Hematopoietic multipotent progenitor cell treated with erythropoietin and hydrocortisone succinate and interleukin-3 and kit ligand, for 8 days (in vitro differentiated cells): ENCODE results near the gene LHFPL6.

Source experiments
- DNase-seq: peaks from one replicate; pipeline ENCODE4 v3.0.0-alpha.2; 2015

The LHFPL6 gene

DNA sequence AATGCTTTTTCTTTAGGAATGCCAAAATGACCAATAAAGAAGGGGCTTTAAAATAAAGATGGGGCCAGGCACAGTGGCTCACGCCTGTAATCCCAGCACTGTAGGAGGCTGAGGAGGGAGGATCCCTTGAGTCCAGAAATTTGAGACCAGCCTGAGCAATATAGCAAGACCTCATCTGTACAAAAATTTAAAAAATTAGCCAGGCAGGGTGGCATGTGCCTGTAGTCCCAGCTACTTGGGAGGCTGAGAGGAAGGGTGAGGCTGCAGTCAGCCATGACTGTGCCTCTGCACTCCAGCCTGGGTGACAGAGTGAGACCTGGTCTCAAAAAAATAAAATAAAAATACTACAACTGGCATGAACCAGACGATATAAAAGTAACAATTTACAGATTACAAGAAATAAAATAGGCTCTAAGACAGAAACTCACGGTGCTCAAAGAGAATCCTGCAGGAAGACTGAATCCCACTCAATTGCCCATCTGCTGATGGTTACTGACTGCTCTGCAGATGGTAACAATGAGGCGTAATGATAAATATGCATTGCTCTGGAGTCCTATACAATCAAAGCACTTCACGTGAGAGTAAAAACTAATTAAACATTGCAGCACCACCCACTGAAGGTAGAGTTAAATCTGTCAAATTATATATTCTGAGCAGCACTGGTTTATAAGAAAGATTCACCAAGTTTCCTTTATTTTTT, 93.2 kb downstream of the LHFPL6 start:
- DNase-seq: no peak

DNA sequence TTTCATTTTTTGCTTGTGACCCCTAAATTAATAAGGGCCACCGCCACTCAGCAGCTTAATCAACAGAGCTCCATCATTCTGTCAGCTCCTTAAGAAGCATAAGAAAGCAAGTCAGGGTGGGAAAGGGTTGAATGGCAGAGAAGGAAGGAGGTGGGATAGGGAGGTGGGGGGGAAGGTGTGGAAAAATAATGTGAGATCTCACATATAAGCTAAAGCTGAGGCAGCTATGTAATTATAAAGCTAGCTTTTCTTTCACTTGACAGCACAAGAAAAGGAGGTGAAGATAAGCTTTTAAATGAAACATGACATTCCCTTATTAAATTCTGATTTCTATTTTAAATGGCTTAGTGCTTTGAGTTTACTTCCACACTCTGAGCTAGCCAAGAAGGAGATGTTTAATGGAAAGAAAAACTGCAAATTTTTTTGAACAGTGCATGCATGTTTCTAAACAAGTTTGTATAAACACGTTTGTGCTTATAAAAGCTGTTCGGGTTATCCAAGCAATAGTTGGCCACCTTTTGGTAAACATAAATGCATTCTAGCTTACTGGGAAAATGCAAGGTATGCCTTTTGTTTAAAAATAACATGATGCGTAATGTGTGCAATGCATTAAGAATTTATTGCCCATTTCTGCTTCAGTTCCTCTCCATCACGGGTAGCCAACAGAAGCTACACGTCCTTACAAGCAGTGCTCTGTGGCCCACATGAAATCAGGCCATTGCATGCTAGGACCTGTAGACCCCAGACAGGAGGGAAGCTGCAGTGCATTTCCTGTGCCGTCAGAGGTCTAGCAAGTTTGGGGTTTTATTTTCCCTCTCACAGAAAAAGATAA, 96.2 kb downstream of the LHFPL6 start:
- no peak for DNase-seq

DNA sequence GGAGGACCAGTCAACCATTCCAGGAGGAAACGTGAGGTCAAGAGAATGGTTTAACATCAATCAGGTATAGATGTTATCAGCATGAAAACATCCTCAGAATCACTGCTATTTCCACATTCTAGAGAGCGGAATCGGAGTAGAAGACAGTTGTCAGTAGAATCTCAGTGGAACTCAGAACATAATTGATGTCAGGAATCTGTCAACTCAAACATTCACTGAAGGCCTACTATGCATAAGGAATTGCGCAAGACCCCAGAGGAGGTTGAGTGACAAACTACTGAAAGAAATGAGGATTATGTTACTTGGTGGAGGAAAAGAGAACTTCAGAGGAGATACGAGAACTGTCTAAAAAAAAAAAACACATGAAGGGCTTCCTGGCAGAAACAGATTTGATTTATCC, 97.8 kb downstream of the LHFPL6 start:
- no peak for DNase-seq

DNA sequence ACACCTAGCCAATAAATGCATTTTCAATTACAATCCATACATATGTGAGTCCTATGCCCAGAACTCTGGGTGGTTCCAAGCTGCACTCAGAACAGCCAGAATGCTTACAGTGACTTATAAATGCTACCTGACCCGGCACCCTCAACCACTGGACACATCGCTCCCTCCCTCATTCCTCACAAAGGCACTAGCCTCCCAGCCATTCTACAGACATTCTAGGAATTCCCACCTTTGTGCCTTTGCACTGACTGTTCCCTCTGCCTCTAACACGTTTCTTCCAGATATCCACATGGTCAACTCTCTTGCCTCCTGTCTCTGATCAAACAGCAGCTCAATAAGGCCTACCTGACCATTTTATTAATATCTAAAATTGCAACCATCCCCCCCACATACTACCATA, 99.9 kb downstream of the LHFPL6 start:
- no peak for DNase-seq

DNA sequence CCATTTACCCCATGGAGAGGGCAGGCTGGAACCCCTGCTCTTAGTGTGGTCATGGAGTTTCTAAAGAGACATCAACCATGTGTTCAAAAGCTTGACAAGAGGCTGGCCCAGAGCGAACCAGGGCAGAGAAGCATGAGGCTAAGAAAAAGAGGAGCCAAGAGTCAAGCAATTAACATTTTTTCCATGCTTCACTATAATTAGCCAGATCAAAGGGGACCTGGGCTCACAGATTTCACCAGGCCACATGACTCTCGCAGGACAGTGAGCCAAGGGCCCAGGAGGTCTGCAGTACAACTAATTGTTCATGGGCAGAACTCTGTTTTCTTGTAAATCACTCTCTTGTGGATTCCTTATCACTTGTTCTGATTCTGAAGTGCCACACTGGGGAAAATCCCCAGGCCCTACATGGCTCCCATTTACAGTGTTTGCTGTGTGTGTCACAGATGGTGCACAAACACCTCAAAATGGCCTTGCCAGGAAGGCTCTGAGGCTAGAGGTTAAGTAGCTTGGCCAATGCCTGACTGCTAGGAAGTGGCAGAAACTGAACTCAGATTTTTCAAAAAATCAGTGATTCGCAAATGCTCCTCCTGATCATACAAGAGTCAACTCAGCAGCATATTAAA, 101.2 kb downstream of the LHFPL6 start:
- no peak for DNase-seq

DNA sequence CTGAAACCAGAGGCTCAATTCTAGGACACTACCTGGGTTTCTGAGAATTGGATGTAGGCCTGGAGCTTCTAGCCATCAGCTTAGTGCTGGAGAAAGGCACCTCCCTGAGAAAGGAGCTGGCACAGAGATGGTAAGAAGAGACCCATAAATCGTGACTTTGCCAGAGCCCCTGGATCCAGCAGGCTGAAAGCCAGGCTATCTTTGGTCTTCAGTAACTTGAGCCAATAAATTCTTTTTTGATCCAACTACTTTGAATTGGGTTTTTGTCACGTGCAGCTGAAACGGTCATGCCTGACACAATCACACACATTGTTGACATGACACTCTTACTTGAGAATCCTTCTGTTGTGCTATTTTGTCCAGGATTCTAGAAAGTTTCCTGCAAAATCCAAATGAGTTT, 103.4 kb downstream of the LHFPL6 start:
- DNase-seq: no peak

DNA sequence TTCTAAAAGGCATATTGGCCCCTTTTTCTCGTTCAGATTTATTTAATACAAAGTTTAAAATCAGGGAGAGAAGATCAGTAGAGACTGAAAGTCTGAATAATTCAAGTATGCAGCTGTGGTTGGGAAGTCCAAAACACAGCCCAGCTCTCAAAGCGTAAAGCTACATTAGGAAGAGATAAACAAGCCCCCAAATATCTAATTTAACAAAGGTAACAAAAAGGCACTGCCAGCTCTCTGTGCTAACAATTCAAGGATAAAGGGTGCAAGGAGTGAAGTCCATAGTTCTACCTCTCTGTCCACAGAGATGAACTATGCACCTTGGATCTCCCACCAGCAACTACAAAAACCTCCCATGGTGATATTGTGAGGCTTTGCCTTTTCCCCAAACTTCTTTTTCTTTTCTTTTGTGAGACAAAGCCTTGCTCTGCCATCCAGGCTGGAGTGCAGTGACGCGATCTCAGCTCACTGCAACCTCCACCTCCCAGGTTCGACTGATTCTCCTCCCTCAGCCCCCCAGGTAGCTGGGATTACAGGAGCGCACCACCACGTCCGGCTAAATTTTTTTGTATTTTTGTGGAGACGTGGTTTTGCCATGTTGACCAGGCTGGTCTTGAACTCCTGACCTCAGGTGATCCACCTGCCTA, 104.4 kb downstream of the LHFPL6 start:
- no peak for DNase-seq

DNA sequence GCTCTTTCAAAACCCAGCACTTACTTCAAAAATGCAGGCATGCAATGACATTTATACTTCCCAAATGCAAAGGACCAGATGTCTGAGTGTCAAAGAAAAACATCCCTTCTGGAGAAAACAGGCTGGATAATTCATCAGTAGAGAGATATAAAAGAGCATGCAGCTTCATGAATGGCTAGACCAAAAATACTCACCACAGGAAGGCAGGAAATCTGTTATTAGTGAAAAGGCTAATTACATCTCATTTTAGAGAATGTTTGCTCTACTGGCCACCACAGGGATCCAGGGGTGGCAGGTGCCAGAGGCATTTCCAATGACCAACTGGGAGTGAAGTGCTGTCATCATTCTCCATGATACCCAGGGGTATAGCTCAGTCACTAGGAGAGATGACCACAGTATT, 106.5 kb downstream of the LHFPL6 start:
- no peak for DNase-seq

DNA sequence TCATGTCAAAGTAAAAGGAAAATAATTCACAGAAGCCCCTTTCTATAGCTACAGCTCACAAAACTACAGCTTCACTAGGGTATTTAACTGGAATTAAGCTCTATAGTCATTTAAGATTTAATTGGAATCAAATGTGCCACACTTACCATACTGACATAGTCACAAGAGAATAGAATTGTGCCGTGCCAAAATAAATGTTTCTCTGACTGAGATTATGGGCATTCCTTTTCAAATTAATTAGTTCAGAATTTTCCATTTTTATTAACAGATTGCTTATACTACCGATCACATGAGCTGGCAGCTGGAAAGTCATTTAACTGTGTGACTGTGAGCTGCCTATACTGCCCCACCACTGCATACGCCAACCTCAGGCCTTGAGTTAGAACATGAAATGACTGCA, 108.4 kb downstream of the LHFPL6 start:
- DNase-seq: no peak

DNA sequence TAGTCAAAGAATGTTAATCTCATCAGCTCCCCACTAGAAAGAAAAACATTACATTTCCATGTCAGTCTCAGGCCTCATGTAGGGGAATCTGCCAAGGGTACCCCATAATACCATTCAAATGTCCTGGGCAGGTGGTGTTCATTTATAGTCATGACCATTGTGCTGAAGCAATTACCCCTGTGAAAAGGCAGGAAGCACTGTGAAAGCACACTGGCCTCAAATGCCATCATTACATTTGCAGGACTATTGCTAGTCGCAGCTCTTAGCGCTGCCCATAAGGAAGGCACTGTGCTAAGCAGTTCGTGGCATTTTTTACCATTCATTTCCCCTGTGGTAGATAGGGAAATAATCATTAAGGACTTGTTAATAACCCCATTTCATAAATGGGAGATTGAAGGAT, 109.0 kb downstream of the LHFPL6 start:
- no peak for DNase-seq

DNA sequence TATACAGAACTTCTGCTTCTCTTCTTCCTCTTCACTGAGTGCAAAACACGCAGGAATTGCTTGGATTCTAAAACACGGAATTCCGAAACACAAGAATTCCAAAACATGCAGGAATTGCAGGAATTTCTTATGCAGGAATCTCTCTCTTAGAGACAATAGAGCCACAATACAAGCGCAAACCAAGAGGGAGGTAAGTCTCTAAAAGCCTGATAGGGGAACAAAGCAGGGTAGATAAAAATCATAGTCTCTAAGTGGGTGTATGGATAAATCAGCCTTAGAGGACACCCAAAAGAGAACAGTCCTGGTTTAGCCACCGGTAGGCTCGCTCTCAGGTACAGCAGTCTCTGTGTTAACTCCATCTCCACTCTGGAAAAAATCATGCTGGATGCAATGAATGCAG, 112.9 kb downstream of the LHFPL6 start:
- DNase-seq: no peak

DNA sequence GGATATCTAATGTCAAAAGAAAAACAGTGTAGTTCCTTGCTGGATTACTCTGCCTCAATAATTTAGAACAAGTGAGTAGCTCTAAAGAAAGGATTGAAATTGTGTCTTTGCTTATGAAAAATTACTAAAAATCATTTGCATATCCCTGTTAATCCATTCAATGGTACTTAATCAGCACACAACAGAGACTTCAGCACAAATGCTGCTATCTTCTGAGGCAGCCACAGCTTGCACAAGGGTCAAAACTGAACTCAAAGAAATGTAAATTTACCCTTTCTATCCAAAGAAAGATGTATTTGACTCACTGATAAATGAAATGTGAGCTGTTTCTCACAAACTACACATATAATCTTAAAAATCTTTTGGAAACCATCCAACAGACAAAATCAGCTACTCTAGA, 116.2 kb downstream of the LHFPL6 start:
- DNase-seq: peak; percentile 29

DNA sequence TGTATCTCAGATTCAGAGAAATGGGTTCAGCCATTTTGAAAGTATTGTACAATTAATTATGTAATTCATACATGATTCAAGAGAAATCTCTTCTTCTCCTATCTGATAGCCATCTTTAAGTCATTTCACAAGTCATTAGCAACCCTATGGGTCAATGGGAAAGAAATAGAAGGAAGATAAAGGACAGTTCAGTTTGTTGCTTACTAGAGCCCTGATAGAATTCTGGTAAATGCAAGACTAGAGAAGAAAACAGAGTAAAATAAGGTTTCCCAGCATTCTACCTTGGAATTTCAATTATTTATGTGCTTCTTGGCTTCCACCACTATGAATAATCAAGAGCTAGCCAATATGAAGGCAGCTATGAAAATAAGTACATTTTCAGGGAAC, 117.7 kb downstream of the LHFPL6 start:
- no peak for DNase-seq

DNA sequence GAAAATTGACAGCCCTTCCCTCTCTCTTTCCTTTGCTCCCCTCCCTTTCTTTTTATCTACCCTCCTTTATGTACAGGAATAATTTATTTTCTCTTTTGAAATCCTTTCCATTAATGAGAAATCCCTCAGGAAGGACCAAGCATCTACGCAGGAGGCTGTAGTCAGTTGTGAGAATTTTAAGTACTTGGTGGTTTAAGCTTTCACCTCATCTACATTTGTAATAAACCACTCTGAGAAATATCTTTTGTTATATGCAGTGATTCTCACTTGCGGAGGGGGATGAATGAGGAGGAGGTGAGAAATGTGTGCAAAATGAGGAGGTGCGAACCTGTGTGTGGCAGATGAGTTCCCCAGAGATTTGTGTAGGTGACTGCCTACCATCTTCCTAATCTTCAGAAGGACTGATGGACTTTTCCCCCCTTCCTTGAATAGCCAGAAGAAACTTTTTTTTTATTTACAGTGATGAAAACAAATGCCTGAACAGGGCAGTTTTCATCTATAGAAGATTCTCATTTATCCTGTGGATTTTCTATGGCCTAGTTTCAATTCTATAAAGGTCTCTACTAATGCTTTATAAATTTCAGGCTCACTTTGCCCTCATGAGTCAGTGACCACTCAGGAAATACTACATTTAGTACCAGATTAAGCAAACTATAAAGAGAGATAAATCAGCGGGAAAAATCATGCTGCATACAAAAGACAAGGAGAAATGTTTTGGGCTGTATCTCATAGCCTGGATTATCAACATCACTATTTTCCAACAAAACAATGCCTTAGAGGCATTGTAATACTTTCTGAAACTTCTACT, 118.3 kb downstream of the LHFPL6 start:
- no peak for DNase-seq

DNA sequence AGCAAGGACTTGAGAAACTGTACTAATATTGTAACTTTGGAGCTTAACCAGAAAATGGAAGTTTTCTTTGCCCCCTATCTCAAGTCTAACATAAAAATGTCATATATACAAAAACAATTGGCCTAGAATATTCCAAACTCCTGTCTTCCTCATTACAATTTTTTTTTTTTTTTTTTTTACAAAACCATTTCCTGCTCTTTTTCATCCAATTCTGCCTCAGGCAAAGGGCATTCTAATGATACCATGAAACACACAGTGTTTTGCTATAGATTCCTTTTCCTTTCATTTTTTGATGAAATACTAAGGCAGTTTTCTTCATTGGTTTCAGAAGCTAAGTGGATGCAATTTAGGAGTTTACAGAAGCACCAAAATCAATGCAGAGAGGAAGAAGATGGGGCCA, 119.7 kb downstream of the LHFPL6 start:
- DNase-seq: no peak

DNA sequence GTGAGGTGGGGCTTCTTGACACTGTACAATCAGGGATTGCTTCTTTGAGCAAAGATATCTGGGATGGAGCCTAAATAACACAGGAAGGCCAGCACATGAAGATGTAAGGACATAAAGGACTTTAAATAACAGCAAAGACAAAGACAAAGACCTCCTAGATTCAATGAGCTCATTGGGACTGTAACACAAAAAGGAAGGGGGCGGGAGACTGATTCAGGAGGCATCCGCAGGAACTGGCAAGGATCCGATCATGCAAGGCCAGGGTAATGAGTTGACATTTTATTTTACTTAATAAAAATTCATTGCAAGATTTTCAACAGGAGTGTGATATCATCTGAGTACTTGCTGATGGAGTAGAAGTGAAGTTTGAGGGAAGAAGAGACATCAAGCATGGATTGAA, 121.5 kb downstream of the LHFPL6 start:
- no peak for DNase-seq

DNA sequence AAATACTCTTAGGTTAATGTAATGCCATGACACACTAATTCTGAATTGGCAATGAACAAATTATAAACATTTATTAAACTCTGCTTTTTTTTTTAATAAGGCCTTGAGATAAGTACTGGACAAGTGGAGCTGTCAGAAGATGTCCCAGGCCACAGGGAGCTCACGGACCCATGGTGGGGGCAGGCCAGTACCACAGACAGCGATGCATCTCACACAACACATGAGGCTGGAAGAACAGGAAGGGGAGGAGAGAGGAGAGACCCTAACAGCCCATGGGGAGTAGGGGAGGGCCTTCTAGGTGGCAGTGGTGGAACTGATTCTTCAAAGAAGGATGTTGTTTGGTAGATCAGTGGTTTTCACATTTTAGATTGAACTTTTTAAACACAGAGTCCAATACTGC, 128.4 kb downstream of the LHFPL6 start:
- no peak for DNase-seq

DNA sequence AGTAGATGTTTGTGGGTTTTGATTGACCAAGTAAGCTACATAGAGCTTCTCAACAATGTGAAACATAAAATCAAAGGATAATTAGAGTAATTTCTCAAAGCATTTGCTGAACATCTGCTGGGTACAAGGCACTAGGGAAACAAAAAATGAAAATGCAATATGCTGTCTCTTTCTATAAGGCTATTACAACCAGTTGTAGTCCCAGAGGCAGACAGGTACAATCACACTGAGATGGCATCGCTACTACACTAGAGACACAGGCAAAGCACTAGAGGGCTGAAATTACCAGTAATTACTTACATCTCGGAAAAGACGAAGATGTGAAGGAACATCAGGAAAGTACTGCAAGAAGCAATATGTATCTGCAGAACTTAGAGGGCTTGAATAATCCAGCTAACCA, 133.3 kb downstream of the LHFPL6 start:
- DNase-seq: no peak

DNA sequence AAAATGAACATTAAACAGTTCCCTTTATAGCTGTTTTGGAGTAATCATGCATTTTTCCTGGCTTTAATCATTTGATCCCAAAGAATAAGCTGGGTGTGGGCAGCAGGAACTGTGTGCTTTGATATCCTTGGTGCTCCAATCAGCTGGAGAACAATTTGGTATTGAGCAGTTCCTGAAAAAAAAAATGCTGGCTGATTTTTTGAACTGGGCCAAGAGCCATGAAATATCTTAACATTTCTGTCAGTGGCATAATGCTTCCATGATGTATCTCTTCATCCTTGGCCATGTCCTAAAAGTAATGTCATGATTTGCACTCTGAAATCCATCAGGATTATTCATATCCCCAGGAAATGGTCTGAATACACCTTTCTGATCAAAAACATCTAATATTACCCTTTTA, 134.7 kb downstream of the LHFPL6 start:
- DNase-seq: no peak

DNA sequence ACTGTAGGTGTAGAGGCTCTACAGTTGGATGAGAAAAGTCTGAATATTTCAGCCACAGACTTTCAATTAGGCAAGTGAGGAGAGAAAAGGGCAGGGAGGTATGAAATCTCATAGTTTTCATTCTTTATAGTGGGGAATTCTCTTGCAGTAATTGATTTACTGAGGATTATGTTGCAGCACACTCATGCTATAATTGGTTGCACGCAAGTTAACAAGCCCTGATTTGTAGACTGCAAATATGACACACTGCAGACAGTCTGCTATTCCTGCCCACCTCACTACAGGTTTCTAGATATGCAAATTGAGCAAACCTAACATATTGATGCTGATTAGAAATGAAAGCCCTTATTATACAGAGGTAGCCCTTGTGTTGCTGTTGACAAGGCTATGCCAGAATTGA, 139.4 kb downstream of the LHFPL6 start:
- DNase-seq: no peak

DNA sequence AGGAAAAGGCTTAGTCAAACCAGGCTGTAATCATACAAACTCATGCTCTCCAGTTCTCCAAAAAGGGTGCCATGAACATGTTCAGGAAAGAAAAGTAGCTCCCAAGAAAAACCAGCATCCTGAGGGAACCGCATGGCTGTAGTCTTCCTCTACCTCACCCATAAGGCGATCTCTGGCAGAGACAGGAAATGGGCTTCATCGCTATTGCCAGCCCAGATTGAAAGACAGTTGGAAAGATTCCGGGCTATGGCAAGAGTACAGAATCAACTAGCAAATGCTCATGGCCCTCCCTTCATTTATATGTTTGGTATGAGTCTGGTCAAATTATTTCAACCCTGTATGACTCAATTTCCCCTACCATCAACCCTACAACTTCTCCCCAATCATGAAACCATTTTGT, 140.1 kb downstream of the LHFPL6 start:
- DNase-seq: no peak

DNA sequence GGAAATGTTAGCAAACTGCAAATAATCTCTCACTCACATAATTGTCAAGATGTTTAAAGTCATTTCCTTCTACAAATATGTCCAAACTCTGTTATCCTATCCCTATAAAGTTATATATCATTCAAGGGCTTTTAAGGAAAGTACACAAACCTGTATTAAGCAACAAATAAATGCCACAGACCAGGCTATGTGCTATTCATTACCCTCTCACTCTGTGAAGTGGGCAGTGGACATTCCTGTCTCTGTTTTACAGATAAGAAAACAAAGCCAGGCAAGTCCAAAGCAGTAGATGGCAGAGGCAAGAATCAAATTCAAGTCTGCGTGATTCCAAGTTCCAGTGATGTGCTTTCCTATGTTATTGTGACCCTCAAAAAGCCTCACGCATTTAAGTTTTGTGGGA, 140.6 kb downstream of the LHFPL6 start:
- no peak for DNase-seq
